H1 (cell line): Measurements from ENCODE around the gene DRGX. TPM values are rescaled to one million over a fixed set of nuclear protein-coding genes. Genes with fewer than 3 reads are reported as not detected.

Experiments
- ATF2 ChIP-seq: IDR thresholded peaks from 2 replicates; pipeline ENCODE4 v1.6.1; 2012; ENCODE audit warnings: low read length, inconsistent platforms
- BCL11A ChIP-seq, 2 experiments: IDR thresholded peaks; one replicate each; pipeline ENCODE4 v1.6.1; 2011; ENCODE audit warnings: low read depth in 2 of 2, low read length in 2 of 2, mild to moderate bottlenecking in 2 of 2
- EGR1 ChIP-seq: IDR thresholded peaks from 2 replicates; pipeline ENCODE4 v1.6.1; 2011; ENCODE audit warnings: low read depth, low read length, borderline replicate concordance
- RBBP5 ChIP-seq: IDR thresholded peaks from 2 replicates; pipeline ENCODE4 v1.7.1; 2012; ENCODE audit warnings: low read depth, mild to moderate bottlenecking, inconsistent platforms, low read length, moderate library complexity, borderline replicate concordance
- SIN3A ChIP-seq, 2 experiments: IDR thresholded peaks in 1 of 2; conservative IDR thresholded peaks in 1 of 2; 2 replicates each; pipeline ENCODE4 v1.6.1; 2011 to 2012; ENCODE audit warnings: low read length in 2 of 2, improper control_type of control experiment in 1 of 2, low read depth in 1 of 2, mild to moderate bottlenecking in 1 of 2
- polyA plus RNA-seq, 7 experiments: library from polyadenylated mRNA; depleted of rRNA in 3 of 7; stranded (reverse) in 5 of 7; unstranded in 2 of 7; fragments of >200 nt in 5 of 7; fragments of 200-250 nt in 2 of 7; gene quantifications; 1 replicate in 5 of 7; 2 replicates in 1 of 7; 4 replicates in 1 of 7; pipeline versions ENCODE4 v1.2.1 to v1.2.3, GENCODE V29; 2011 to 2013; ENCODE audit warnings: missing spikeins in 2 of 7, mixed read lengths in 2 of 7
- total RNA-seq: library from RNA; stranded (reverse); fragmentation: NEBNext Ultra II Directional; extraction: Animal tissue kit (Norgen Biotek cat#: 25700); gene quantifications from 2 replicates; pipeline ENCODE4 v1.2.1, GENCODE V29; 2021

Gene DRGX
- total and polyA plus RNA-seq, 2 of the 8 experiments (the other 6 are each of a cell fraction or from before 2014, with no cell fraction given): not detected

- TF ChIP-seq ATF2: no peak
- no peak for TF ChIP-seq EGR1
- no peak for TF ChIP-seq SIN3A (conservative IDR thresholded peaks at IDR 0.05 in 1 of 2, IDR thresholded peaks at IDR 0.05 in 1 of 2; ENCODE audit: low read depth in 1 of 2, low read length in 2 of 2)
- no peak for TF ChIP-seq BCL11A (IDR thresholded peaks at IDR 0.05; ENCODE audit: low read depth in 2 of 2, low read length in 2 of 2)
- TF ChIP-seq RBBP5: no peak
Observed at GRCh38 chr10:49357910-49358309, 38.0 kb downstream of the DRGX start (continued).
